GM12875 (cell line): ENCODE measurements around the gene RAB8A.

Source experiments
- H3K4me3 ChIP-seq: one replicate; pipeline ENCODE4 v1.5.1; 2011; ENCODE audit warnings: low read depth, low read length, control low read depth
- TF ChIP-seq, protein P1 (sequence below): IDR thresholded peaks from 2 replicates; pipeline ENCODE4 v1.5.1; 2011; ENCODE audit warnings: low read depth, mild to moderate bottlenecking, control low read depth, inconsistent platforms, low read length, moderate library complexity, borderline replicate concordance; ENCODE audit not compliant: insufficient read depth

The RAB8A gene

DNA sequence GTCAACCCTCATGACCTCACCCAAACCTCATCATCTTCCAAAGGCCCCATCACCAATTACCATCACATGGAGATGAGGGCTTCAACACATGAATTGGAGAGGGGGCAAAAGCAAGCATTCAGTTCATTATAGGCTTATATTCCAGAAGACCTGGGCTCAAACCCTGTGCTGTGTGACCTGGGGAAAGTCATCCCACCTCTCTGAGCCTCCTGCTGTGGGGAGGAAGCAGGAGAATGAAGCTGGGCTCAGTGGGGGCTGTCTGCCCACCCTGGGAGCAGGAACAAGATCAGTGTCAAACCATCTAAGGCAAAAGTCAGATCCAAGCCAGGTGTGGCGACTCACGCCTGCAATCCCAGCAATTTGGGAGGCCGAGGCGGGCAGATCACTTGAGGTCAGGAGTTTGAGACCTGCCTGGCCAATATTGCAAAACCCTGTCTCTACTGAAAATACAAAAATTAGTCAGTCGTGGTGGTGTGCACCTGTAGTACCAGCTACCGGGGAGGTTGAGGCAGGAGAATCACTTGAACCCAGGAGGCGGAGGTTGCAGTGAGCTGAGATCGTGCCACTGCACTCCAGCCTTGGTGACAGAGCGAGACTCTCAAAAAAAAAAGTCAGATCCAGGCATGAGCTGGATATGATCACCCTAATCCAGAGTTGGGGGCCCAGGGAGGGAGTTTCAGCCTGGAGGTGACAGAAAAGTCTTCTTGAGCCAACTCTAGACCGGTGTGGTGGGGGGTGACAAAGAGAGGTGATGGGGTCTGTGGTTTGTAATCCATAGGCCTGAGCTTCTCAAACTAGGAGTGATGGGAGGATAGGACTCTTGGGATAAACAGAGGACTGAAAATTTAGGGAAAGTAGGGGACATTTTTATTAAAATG is 37.0 kb upstream of the RAB8A start:
- TF ChIP-seq, protein P1, sequence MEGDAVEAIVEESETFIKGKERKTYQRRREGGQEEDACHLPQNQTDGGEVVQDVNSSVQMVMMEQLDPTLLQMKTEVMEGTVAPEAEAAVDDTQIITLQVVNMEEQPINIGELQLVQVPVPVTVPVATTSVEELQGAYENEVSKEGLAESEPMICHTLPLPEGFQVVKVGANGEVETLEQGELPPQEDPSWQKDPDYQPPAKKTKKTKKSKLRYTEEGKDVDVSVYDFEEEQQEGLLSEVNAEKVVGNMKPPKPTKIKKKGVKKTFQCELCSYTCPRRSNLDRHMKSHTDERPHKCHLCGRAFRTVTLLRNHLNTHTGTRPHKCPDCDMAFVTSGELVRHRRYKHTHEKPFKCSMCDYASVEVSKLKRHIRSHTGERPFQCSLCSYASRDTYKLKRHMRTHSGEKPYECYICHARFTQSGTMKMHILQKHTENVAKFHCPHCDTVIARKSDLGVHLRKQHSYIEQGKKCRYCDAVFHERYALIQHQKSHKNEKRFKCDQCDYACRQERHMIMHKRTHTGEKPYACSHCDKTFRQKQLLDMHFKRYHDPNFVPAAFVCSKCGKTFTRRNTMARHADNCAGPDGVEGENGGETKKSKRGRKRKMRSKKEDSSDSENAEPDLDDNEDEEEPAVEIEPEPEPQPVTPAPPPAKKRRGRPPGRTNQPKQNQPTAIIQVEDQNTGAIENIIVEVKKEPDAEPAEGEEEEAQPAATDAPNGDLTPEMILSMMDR = no peak
- H3K4me3 ChIP-seq = peak overlapping the region; percentile 92

DNA sequence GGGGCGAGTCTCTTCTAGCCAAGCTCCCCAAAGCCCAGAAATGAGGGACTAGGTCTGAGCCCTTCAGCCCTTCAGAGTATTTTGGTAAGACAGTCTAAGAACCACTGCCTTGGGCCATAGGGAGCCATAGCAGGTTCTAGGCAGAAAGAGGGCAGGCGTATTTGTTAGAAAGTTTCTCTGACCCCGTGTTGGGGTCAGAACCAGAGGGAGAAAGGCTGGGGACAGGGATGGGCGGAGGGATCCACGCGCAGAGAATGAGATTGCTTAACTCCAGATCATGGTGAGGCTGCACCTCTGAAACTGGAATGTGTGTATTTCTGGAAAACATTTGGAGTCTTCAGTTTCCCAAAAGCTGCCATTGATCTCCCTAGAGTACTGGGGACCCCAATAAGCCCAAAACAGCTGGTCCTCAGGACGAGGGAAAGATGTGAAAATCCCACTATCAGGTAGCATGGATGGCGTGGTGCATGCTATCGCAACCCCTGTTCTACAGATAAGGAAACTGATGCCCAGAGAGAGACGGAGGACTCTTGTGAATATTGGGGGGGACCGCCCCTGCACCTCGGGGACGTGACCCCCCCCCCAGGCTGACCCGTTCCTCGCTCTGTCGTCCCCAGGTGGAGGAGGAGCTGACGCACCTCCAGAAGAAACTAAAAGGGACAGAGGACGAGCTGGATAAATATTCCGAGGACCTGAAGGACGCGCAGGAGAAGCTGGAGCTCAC is 36.1 kb upstream of the RAB8A start:
- TF ChIP-seq, protein P1 = no peak
- H3K4me3 ChIP-seq = peak overlapping the region; percentile 92

DNA sequence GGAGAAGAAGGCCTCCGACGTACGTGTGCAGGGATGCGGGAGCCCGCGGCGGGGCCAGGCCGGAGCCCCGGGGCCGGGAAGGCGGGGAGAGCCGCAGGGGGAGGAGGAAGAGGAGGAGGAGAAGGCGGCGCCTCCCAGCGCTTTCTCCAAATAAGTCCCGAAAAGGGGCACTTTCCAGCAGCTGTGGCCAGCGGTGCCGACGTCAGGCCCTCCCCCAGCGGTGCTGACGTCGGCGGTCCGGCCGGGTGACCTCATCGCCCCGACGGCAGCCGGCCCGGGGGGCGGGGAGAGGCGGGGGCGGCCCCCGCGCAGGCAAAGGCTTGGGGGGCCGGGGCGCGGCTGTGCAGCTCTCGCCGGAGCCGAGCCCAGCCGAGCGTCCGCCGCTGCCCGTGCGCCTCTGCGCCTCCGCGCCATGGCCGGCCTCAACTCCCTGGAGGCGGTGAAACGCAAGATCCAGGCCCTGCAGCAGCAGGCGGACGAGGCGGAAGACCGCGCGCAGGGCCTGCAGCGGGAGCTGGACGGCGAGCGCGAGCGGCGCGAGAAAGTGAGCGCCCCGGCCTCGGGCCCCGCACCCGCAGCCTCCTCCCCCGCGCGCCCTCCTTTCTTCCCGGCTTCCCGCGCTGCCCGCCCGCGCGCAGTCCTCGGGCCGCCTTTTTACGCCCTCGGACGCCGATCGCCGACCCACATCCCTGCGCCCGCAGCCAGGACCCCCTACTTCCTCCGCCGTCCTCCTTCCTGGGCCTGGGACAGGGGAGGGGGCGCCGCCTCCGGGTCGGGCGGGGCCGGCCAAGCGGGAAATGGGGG is 35.3 kb upstream of the RAB8A start, which contains the start of gene TPM4:
Gene TPM4 (plus strand): TSS at position 342 of the 804 bp plus-strand sequence. CDS start 71 bp downstream, at position 413.
- peak within 1 kb of the TSS; percentile 92 for H3K4me3 ChIP-seq
- TF ChIP-seq, protein P1 = 0 out of 2 replicates have a peak, but pooled peaks have one; percentile 1

DNA sequence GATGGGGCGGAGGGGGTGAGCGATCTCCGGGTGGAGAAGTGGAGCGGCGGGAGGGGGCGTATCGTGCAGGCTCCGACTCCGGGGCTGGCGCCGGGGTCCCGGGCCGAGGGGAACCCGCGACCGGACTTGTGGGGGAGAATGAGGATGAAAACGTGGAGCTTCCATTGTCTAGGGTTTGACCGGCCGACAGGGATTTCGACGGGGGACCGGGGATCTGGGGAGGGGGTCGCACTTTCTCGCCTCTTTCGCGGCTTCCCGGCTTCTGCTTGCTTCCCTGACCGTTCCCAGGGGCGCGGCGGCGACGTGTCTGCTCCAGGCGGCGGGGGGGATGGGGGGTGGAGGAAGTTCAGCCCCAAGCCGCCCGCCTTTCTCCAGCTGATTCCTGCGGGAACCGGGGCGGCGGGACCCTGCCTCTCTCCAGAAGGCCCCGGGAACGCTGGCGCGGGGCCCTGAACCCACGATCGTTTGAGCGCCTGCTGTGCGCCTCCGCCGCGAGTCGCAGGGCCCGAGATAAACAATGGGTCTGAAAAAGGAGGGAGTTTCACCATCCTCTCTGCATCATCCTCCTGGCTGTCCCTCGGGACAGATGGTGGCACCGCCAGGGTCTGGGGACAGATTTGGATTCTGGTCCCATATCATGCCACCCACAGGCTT is 34.6 kb upstream of the RAB8A start:
- peak overlapping the region; percentile 92 for H3K4me3 ChIP-seq
- TF ChIP-seq, protein P1 = no peak

DNA sequence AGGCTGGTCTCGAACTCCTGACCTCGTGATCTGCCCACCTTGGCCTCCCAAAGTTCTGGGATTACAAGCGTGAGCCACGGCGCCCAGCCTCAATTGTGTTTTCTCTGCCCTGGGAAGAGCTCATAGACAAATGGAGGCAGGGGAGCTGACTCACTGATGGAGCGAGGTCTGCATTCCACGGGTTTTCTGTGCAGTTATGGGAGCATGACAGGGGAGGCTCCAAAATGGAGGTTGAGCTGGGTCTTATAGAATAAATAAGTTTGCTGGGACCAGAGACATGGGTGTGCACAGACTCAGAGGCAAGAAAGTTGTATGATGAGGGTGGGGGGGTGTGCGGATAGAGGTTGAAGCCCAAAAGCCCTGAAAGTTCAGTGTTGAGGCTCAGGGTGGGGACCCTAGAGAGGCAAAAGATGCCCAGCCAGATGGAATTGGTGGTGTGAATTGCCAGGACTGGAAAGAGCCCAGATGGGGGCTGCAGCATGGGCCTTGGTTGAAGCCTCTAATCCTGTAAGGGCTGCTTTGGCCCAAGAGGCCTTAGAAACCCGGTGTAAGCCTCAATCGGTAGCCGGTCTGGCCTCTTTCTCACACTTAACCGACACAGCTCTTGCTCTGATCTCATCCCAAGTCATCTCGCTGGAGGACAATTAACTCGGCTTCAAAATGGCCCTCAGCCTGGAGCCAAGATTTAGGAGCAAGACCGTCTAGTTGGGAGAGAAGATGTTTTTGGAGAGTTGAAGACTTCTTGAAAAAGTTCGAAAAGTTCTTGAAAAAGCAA is 33.5 kb upstream of the RAB8A start:
- peak overlapping the region; percentile 92 for H3K4me3 ChIP-seq
- TF ChIP-seq, protein P1 = no peak
